T-cell (primary cell): ENCODE measurements around the gene RRM2. TPM values are rescaled to one million over a fixed set of nuclear protein-coding genes. Genes with fewer than 3 reads are reported as not detected.

Experiments
- ATAC-seq, 4 experiments: fragments of 200-7000 bp in 3 of 4; fragments of 150-1000 bp in 1 of 4; cut with Tn5 transposase; replicated peaks in 1 of 4; 1 replicate in 3 of 4; 2 replicates in 1 of 4; pipeline ENCODE4 v1.10.0; 2021; ENCODE audit warnings: moderate library complexity in 3 of 4, mild to moderate bottlenecking in 2 of 4, moderate number of reproducible peaks in 1 of 4
- CTCF ChIA-PET, 2 donors: fragments of 300-600 bp; sonication (Branson Sonifier 250); formaldehyde crosslinking; loops; one replicate each; lab custom pipeline; 2022; ENCODE audit warnings: antibody characterized with exemption in 2 of 2; lab: Charles Lee
- POLR2A ChIA-PET, 2 donors: fragments of 300-600 bp; sonication (Branson Sonifier 250); formaldehyde crosslinking; loops; one replicate each; lab custom pipeline; 2022; ENCODE audit warnings: antibody characterized with exemption in 2 of 2; lab: Charles Lee
- DNase-seq, 35 experiments: peaks; one replicate each; pipeline versions ENCODE4 v3.0.0 to v3.0.0-alpha.2; 2013 to 2023
- H3K27ac ChIP-seq: one replicate; pipeline ENCODE4 v1.5.1; 2013; ENCODE audit warnings: low read length
- H3K27me3 ChIP-seq, 2 experiments: replicated peaks in 1 of 2; 1 replicate in 1 of 2; 2 replicates in 1 of 2; pipeline versions ENCODE4 v1.6.1 to v1.7.0; 2013; ENCODE audit warnings: low read length in 1 of 2, mixed read lengths in 1 of 2; ENCODE audit not compliant: control insufficient read depth in 2 of 2, insufficient read depth in 2 of 2; ENCODE audit errors: extremely low read depth in 1 of 2
- H3K36me3 ChIP-seq, 2 donors: 1 replicate in 1 of 2; 2 replicates in 1 of 2; pipeline versions ENCODE4 v1.6.1 to v1.7.0; 2013; ENCODE audit warnings: low read length in 1 of 2; ENCODE audit not compliant: control insufficient read depth in 2 of 2, insufficient read depth in 1 of 2; ENCODE audit errors: extremely low read depth in 1 of 2
- H3K4me1 ChIP-seq, 2 experiments: 1 replicate in 1 of 2; 2 replicates in 1 of 2; pipeline versions ENCODE4 v1.6.1 to v1.7.0; 2013; ENCODE audit warnings: low read length in 2 of 2, mixed read lengths in 1 of 2; ENCODE audit not compliant: insufficient read depth in 2 of 2, control insufficient read depth in 1 of 2; ENCODE audit errors: extremely low read depth in 1 of 2
- H3K4me3 ChIP-seq, 2 donors: 1 replicate in 1 of 2; 2 replicates in 1 of 2; pipeline versions ENCODE4 v1.5.1 to v1.7.0; 2013; ENCODE audit warnings: mild to moderate bottlenecking in 2 of 2, low read length in 1 of 2, moderate library complexity in 1 of 2; ENCODE audit not compliant: control insufficient read depth in 1 of 2; ENCODE audit errors: extremely low read depth in 1 of 2
- H3K9me3 ChIP-seq: 2 replicates; pipeline ENCODE4 v1.7.0; 2013
- H3K27ac Mint-ChIP-seq, 2 donors: one replicate each; pipeline ENCODE4 v1.8.0; 2020 to 2021; ENCODE audit warnings: mild to moderate bottlenecking in 2 of 2, mixed read lengths in 2 of 2
- H3K27me3 Mint-ChIP-seq, 2 donors: one replicate each; pipeline ENCODE4 v1.8.0; 2021 to 2022; ENCODE audit warnings: mixed read lengths in 2 of 2
- H3K36me3 Mint-ChIP-seq: one replicate; pipeline ENCODE4 v1.8.0; 2021; ENCODE audit warnings: mixed read lengths
- H3K4me1 Mint-ChIP-seq, 3 donors: one replicate each; pipeline ENCODE4 v1.8.0; 2020 to 2022; ENCODE audit warnings: mixed read lengths in 3 of 3, mild to moderate bottlenecking in 1 of 3
- H3K4me3 Mint-ChIP-seq, 3 donors: one replicate each; pipeline ENCODE4 v1.8.0; 2020 to 2022; ENCODE audit warnings: mild to moderate bottlenecking in 3 of 3, mixed read lengths in 3 of 3, moderate library complexity in 3 of 3
- H3K9me3 Mint-ChIP-seq, 3 donors: one replicate each; pipeline ENCODE4 v1.8.0; 2020 to 2022; ENCODE audit warnings: mixed read lengths in 3 of 3
- WGBS: methylation state at CpG from one replicate; pipeline ENCODE4 v1.1.5; 2013; ENCODE audit warnings: missing lambda C conversion rate; ENCODE audit not compliant: insufficient coverage; 5-methylcytosine and 5-hydroxymethylcytosine counted together
- total RNA-seq, 35 experiments: library from RNA in 6 of 35; stranded (reverse) in 6 of 35; fragments of 120-200 nt in 1 of 35; gene quantifications; one replicate each; pipeline versions ENCODE4 v1.2.1 to v1.2.4 and lab custom pipeline; 2013 to 2026

RRM2 gene
- total RNA-seq, 5 donors from 2014 or later (not counting 1 experiment from before 2014, with no cell fraction given): 2.6 to 10.4 (median 3.0) TPM

GRCh38 chr2:10164601-10165000 is 42.1 kb downstream of the RRM2 start:
- H3K4me3 ChIP-seq: no peak overlapping the region
- H3K4me1 ChIP-seq: peaks cover 2 to 7% of the 10 kb centered on the region in 2 experiments
- no peak for DNase-seq
- 95% methylated on average over 7 of the region's 8 CpGs for WGBS
- no peaks in the 10 kb centered on the region for H3K9me3 Mint-ChIP-seq
- no peaks in the 10 kb centered on the region for H3K36me3 ChIP-seq
- H3K4me3 Mint-ChIP-seq: no peak overlapping the region
- no peak overlapping the region for H3K27ac ChIP-seq
- peaks cover 3 to 11% (median 6%) of the 10 kb centered on the region in 3 donors for H3K4me1 Mint-ChIP-seq
- H3K36me3 Mint-ChIP-seq: no peaks in the 10 kb centered on the region
- no peaks in the 10 kb centered on the region for H3K27me3 Mint-ChIP-seq
- no peaks in the 10 kb centered on the region for H3K9me3 ChIP-seq
- no peak for ATAC-seq
- ChIA-PET POLR2A (no interaction called here), CTCF (no interaction called here)
- no peaks in the 10 kb centered on the region for H3K27me3 ChIP-seq
- H3K27ac Mint-ChIP-seq: no peak overlapping the region

GRCh38 chr2:10165282-10165681 is 42.7 kb downstream of the RRM2 start:
- Mint-ChIP-seq H3K4me1 (peaks cover 0 to 8% (median 0%) of the 10 kb centered on the region in 3 donors), H3K27me3 (no peaks in the 10 kb centered on the region), H3K4me3 (no peak overlapping the region), H3K9me3 (no peaks in the 10 kb centered on the region), H3K36me3 (no peaks in the 10 kb centered on the region), H3K27ac (no peak overlapping the region)
- H3K36me3 ChIP-seq: no peaks in the 10 kb centered on the region
- H3K4me1 ChIP-seq: peaks cover 0 to under 1% of the 10 kb centered on the region in 2 experiments
- ChIA-PET POLR2A (no interaction called here), CTCF (no interaction called here)
- ATAC-seq (no peak), DNase-seq (no peak)
- H3K27me3 ChIP-seq: no peaks in the 10 kb centered on the region
- 100% methylated on average over 2 of the region's 11 CpGs for WGBS
- no peak overlapping the region for H3K27ac ChIP-seq
- no peak overlapping the region for H3K4me3 ChIP-seq
- H3K9me3 ChIP-seq: no peaks in the 10 kb centered on the region

GRCh38 chr2:10165861-10166675 is 43.5 kb downstream of the RRM2 start:
- no peaks in the 10 kb centered on the region for H3K36me3 ChIP-seq
- no peaks in the 10 kb centered on the region for H3K9me3 Mint-ChIP-seq
- peaks cover 0 to 8% (median 0%) of the 10 kb centered on the region in 3 donors for H3K4me1 Mint-ChIP-seq
- ATAC-seq: no peak
- WGBS: 98% methylated on average over 16 of the region's 26 CpGs
- no peaks in the 10 kb centered on the region for H3K27me3 ChIP-seq
- H3K9me3 ChIP-seq: no peaks in the 10 kb centered on the region
- no peaks in the 10 kb centered on the region for H3K4me1 ChIP-seq
- no peaks in the 10 kb centered on the region for H3K36me3 Mint-ChIP-seq
- no peak overlapping the region for H3K4me3 Mint-ChIP-seq
- ChIA-PET CTCF (no interaction called here), POLR2A (no interaction called here)
- no peak overlapping the region for H3K4me3 ChIP-seq
- no peak for DNase-seq
- H3K27ac ChIP-seq: no peak overlapping the region
- H3K27ac Mint-ChIP-seq: no peak overlapping the region
- no peaks in the 10 kb centered on the region for H3K27me3 Mint-ChIP-seq

GRCh38 chr2:10166676-10167292 is 44.2 kb downstream of the RRM2 start:
- no peaks in the 10 kb centered on the region for H3K4me1 ChIP-seq
- ChIA-PET CTCF (interaction anchor here in 1 of 2 donors (0.6 kb wide), 1 partner anchor 1591 kb away, joined by 3 read pairs; no protein-coding TSS in a partner anchor), POLR2A (no interaction called here)
- H3K9me3 ChIP-seq: no peaks in the 10 kb centered on the region
- no peak overlapping the region for H3K4me3 Mint-ChIP-seq
- H3K27ac ChIP-seq: no peak overlapping the region
- H3K27me3 ChIP-seq: no peaks in the 10 kb centered on the region
- peaks cover 0 to 8% (median 0%) of the 10 kb centered on the region in 3 donors for H3K4me1 Mint-ChIP-seq
- H3K27me3 Mint-ChIP-seq: no peaks in the 10 kb centered on the region
- DNase-seq (no peak), ATAC-seq (no peak)
- no peak overlapping the region for H3K27ac Mint-ChIP-seq
- no peak overlapping the region for H3K4me3 ChIP-seq
- H3K36me3 ChIP-seq: no peaks in the 10 kb centered on the region
- 91% methylated on average over 14 of the region's 18 CpGs for WGBS
- H3K36me3 Mint-ChIP-seq: no peaks in the 10 kb centered on the region
- H3K9me3 Mint-ChIP-seq: no peaks in the 10 kb centered on the region

GRCh38 chr2:10167316-10167715 is 44.8 kb downstream of the RRM2 start:
- H3K36me3 ChIP-seq: no peaks in the 10 kb centered on the region
- no peaks in the 10 kb centered on the region for H3K9me3 ChIP-seq
- WGBS: 96% methylated on average over 7 of the region's 11 CpGs
- no peaks in the 10 kb centered on the region for H3K9me3 Mint-ChIP-seq
- H3K4me1 ChIP-seq: no peaks in the 10 kb centered on the region
- DNase-seq: no peak
- no peak overlapping the region for H3K4me3 Mint-ChIP-seq
- no peaks in the 10 kb centered on the region for H3K27me3 Mint-ChIP-seq
- no peak overlapping the region for H3K4me3 ChIP-seq
- ATAC-seq: no peak
- H3K27ac Mint-ChIP-seq: no peak overlapping the region
- ChIA-PET CTCF (interaction anchor here in 1 of 2 donors (0.6 kb wide), 1 partner anchor 1591 kb away, joined by 3 read pairs; no protein-coding TSS in a partner anchor), POLR2A (no interaction called here)
- H3K27ac ChIP-seq: no peak overlapping the region
- no peaks in the 10 kb centered on the region for H3K36me3 Mint-ChIP-seq
- H3K4me1 Mint-ChIP-seq: peaks cover 0 to 8% (median 0%) of the 10 kb centered on the region in 3 donors
- no peaks in the 10 kb centered on the region for H3K27me3 ChIP-seq

- H3K4me3 Mint-ChIP-seq: no peak overlapping the region
- no peaks in the 10 kb centered on the region for H3K9me3 ChIP-seq
- no peaks in the 10 kb centered on the region for H3K36me3 Mint-ChIP-seq
- 100% methylated on average over 2 of the region's 5 CpGs for WGBS
- no peak overlapping the region for H3K27ac Mint-ChIP-seq
- H3K4me1 Mint-ChIP-seq: peaks cover 0 to 8% (median 0%) of the 10 kb centered on the region in 3 donors
- no peaks in the 10 kb centered on the region for H3K9me3 Mint-ChIP-seq
- H3K27ac ChIP-seq: no peak overlapping the region
- POLR2A ChIA-PET: no interaction called here
- no peaks in the 10 kb centered on the region for H3K27me3 Mint-ChIP-seq
- CTCF ChIA-PET: no interaction called here
- no peak for DNase-seq
- H3K4me1 ChIP-seq: no peaks in the 10 kb centered on the region
- no peak overlapping the region for H3K4me3 ChIP-seq
- ATAC-seq: no peak
- no peaks in the 10 kb centered on the region for H3K36me3 ChIP-seq
- no peaks in the 10 kb centered on the region for H3K27me3 ChIP-seq
Measured at GRCh38 chr2:10168221-10168620, 45.7 kb downstream of the RRM2 start.
